Right lobe of liver (tissue), 6 donors: Measurements from ENCODE around the gene GYG2. TPM values are rescaled to one million over a fixed set of nuclear protein-coding genes. Genes with fewer than 3 reads are reported as not detected.

Source experiments
- ATAC-seq, 4 donors: fragments of 200-7000 bp; cut with Tn5 transposase; one replicate each; pipeline ENCODE4 v1.9.1; 2020; ENCODE audit warnings: mild to moderate bottlenecking in 4 of 4, moderate library complexity in 4 of 4
- DNase-seq, 3 donors: peaks; one replicate each; pipeline ENCODE4 v3.0.0-alpha.2; 2020
- H3K27ac ChIP-seq, 3 donors: fragments of 200-600 bp; one replicate each; pipeline ENCODE4 v1.8.0; 2022
- H3K27me3 ChIP-seq, 2 donors: fragments of 200-600 bp; one replicate each; pipeline ENCODE4 v1.8.0; 2022
- H3K36me3 ChIP-seq, 4 donors: fragments of 200-600 bp; sonication (generic) in 1 of 4; one replicate each; pipeline versions ENCODE4 v1.5.1 to v1.8.0; 2017 to 2022; ENCODE audit warnings: control low read depth in 1 of 4
- H3K4me1 ChIP-seq, 4 donors: fragments of 200-600 bp; sonication (generic) in 1 of 4; one replicate each; pipeline versions ENCODE4 v1.5.1 to v1.8.0; 2017 to 2022; ENCODE audit warnings: control low read depth in 1 of 4
- H3K4me3 ChIP-seq, 3 donors: fragments of 200-600 bp; one replicate each; pipeline ENCODE4 v1.8.0; 2022
- H3K9me3 ChIP-seq, 4 donors: fragments of 200-600 bp; sonication (generic) in 1 of 4; one replicate each; pipeline versions ENCODE4 v1.5.1 to v1.8.0; 2017 to 2022; ENCODE audit warnings: control low read depth in 1 of 4
- CTCF ChIP-seq, 4 donors: fragments of 200-600 bp in 3 of 4; fragments of 450-650 bp in 1 of 4; IDR thresholded peaks; one replicate each; pipeline versions ENCODE4 v1.5.1 to v1.8.0; 2016 to 2022; ENCODE audit warnings: antibody characterized with exemption in 4 of 4, mild to moderate bottlenecking in 2 of 4
- POLR2A ChIP-seq: fragments of 450-650 bp; IDR thresholded peaks from one replicate; pipeline ENCODE4 v1.6.1; 2017; ENCODE audit warnings: antibody characterized with exemption, mild to moderate bottlenecking
- WGBS: methylation state at CpG from one replicate; pipeline ENCODE4 v1.1.6; 2018; ENCODE audit warnings: low coverage, low lambda C conversion rate; ENCODE audit not compliant: insufficient coverage; ENCODE audit errors: missing lambda C conversion rate; 5-methylcytosine and 5-hydroxymethylcytosine counted together
- intact Hi-C, 2 donors: fragments of 100-400 bp; cut with DNase I; formaldehyde crosslinking; loops; one replicate each; pipeline versions ENCODE4 v1.11.2 to v1.14.1; 2022
- total RNA-seq, 6 experiments: library from RNA; depleted of rRNA in 2 of 6; stranded (reverse); fragments of >200 nt in 2 of 6; fragmentation: NEBNext Ultra II Directional in 3 of 6; extraction: Animal tissue kit (Norgen Biotek cat#: 25700) in 3 of 6; gene quantifications; one replicate each; pipeline versions ENCODE4 v1.1.0 to v1.2.4, GENCODE V29; 2016 to 2023
- donor health status: DM: no; HTN: yes; CAD: no.
- donor health status: DM: no; HTN: no; CAD: no.
- donor health status: DM: no; HTN: no; CAD: no.
- donor health status: DM: no; HTN: yes; CAD: no.
- donor health status: DM: no; HTN: yes; CAD: no.

Gene GYG2
- total RNA-seq, 6 experiments from 2014 or later, result 17.6 to 27.7 (median 21.3) TPM

- peaks cover 0 to 27% (median 7%) of the 10 kb centered on the region in 4 donors for H3K4me1 ChIP-seq
- H3K27me3 ChIP-seq, result no peaks in the 10 kb centered on the region
- H3K9me3 ChIP-seq, result no peaks in the 10 kb centered on the region
- DNase-seq (no peak), ATAC-seq (peak in 1 of 4 donors; percentile 2)
- H3K36me3 ChIP-seq, result no peaks in the 10 kb centered on the region
- intact Hi-C loops, result no loop called here
- H3K4me3 ChIP-seq, result peak overlapping the region; percentile 8 to 32 (median 30)
- 56% methylated on average over 13 of the region's 13 CpGs for WGBS
- TF ChIP-seq CTCF (IDR thresholded peaks at IDR 0.05) (no peak), POLR2A (no peak)
- peak overlapping the region; percentile 68 to 89 (median 71) for H3K27ac ChIP-seq
These were observed 70.2 kb downstream of the GYG2 start for GRCh38 chrX:2898846-2899512.

GRCh38 chrX:2901367-2902036 is 72.8 kb downstream of the GYG2 start:
- Histone ChIP-seq H3K27ac (peak overlapping the region; percentile 34 to 68 (median 42)), H3K4me1 (peaks cover 0 to 23% (median 7%) of the 10 kb centered on the region in 4 donors), H3K4me3 (peak overlapping the region in 1 of 3 donors; percentile 0), H3K9me3 (no peaks in the 10 kb centered on the region), H3K27me3 (no peaks in the 10 kb centered on the region), H3K36me3 (no peaks in the 10 kb centered on the region)
- 74% methylated on average over 9 of the region's 9 CpGs for WGBS
- no peak for DNase-seq
- intact Hi-C loops, result no loop called here
- peak in 2 of 4 donors; percentile 16 to 47 for ATAC-seq
- TF ChIP-seq POLR2A (peak; percentile 42), CTCF (IDR thresholded peaks at IDR 0.05) (no peak)

GRCh38 chrX:2902841-2903240 is 74.1 kb downstream of the GYG2 start:
- peaks cover 0 to 13% (median 2%) of the 10 kb centered on the region in 4 donors for H3K4me1 ChIP-seq
- H3K27ac ChIP-seq, result no peak overlapping the region
- 91% methylated on average over 1 of the region's 1 CpG for WGBS
- no peak overlapping the region for H3K4me3 ChIP-seq
- H3K27me3 ChIP-seq, result no peaks in the 10 kb centered on the region
- TF ChIP-seq CTCF (IDR thresholded peaks at IDR 0.05) (no peak), POLR2A (no peak)
- ATAC-seq, result no peak
- no peak for DNase-seq
- intact Hi-C loops, result no loop called here
- H3K36me3 ChIP-seq, result peaks cover 0 to 7% (median 0%) of the 10 kb centered on the region in 4 donors
- no peaks in the 10 kb centered on the region for H3K9me3 ChIP-seq

GRCh38 chrX:2903366-2903765 is 74.6 kb downstream of the GYG2 start:
- no peak for DNase-seq
- no peaks in the 10 kb centered on the region for H3K27me3 ChIP-seq
- no peaks in the 10 kb centered on the region for H3K9me3 ChIP-seq
- peaks cover 0 to 7% (median 0%) of the 10 kb centered on the region in 4 donors for H3K36me3 ChIP-seq
- intact Hi-C loops, result no loop called here
- TF ChIP-seq CTCF (IDR thresholded peaks at IDR 0.05) (peak in 1 of 4 donors; percentile 25), POLR2A (no peak)
- no peak overlapping the region for H3K4me3 ChIP-seq
- no peak for ATAC-seq
- H3K27ac ChIP-seq, result no peak overlapping the region
- H3K4me1 ChIP-seq, result peaks cover 0 to 13% (median 0%) of the 10 kb centered on the region in 4 donors
- WGBS, result 94% methylated on average over 2 of the region's 2 CpGs
